ENCODE data around the gene MFAP1. TPM values are rescaled to one million over a fixed set of nuclear protein-coding genes. Genes with fewer than 3 reads are reported as not detected.

The MFAP1 gene
- total and polyA plus RNA-seq, 4 donors: 12.5 to 21.8 (median 16.7) TPM

- Histone ChIP-seq H3K9ac (ENCODE audit: insufficient read depth in 1 of 2, low read length in 2 of 2) (peak within 1 kb of the TSS; percentile 65 to 95), H3K36me3 (ENCODE audit: control insufficient read depth in 4 of 4, insufficient read depth in 4 of 4, low read length in 4 of 4) (peaks cover 8 to 47% (median 30%) of the 10 kb centered on the region in 4 donors), H3K4me3 (peak within 1 kb of the TSS; percentile 99), H3K27ac (ENCODE audit: low read depth in 1 of 2, low read length in 1 of 2) (peak within 1 kb of the TSS; percentile 73 to 95), H3K4me1 (ENCODE audit: control insufficient read depth in 5 of 5, insufficient read depth in 5 of 5, low read length in 5 of 5) (peaks cover 0 to 17% (median 10%) of the 10 kb centered on the region in 5 donors), H3K27me3 (ENCODE audit: control insufficient read depth in 3 of 3, insufficient read depth in 3 of 3, low read length in 2 of 3) (no peaks in the 10 kb centered on the region), H3K9me3 (ENCODE audit: control insufficient read depth in 4 of 4, insufficient read depth in 3 of 4, low read length in 3 of 4) (no peaks in the 10 kb centered on the region)
- peak; percentile 94 to 96 (median 94) for DNase-seq
- TF ChIP-seq CTCF (IDR thresholded peaks at IDR 0.05; ENCODE audit: control extremely low read depth, extremely low read depth): no peak
- 7 to 8% methylated on average over 44 of the region's 44 CpGs for WGBS, 2 donors
- peak; percentile 93 for ATAC-seq (ENCODE audit: insufficient read depth, low FRiP score)
These were observed 24.0 kb downstream of the MFAP1 start, which contains the start of gene HYPK for GRCh38 chr15:43800286-43801141. Gene HYPK, plus strand, starts transcription at chr15:43800599. Its CDS starts 24 bp downstream, at chr15:43800623.

GRCh38 chr15:43799945-43800285 is 24.6 kb downstream of the MFAP1 start, which contains the start of gene SERINC4:
Gene SERINC4, minus strand, starts transcription at chr15:43800220. Its CDS starts 234 bp downstream, at chr15:43799986.
- TF ChIP-seq CTCF (IDR thresholded peaks at IDR 0.05; ENCODE audit: control extremely low read depth, extremely low read depth): no peak
- peaks cover 5 to 47% (median 31%) of the 10 kb centered on the region in 4 donors for H3K36me3 ChIP-seq (ENCODE audit: control insufficient read depth in 4 of 4, insufficient read depth in 4 of 4, low read length in 4 of 4)
- peak within 1 kb of the TSS; percentile 99 for H3K4me3 ChIP-seq
- no peak for ATAC-seq (ENCODE audit: insufficient read depth, low FRiP score)
- peak within 1 kb of the TSS; percentile 73 to 95 for H3K27ac ChIP-seq (ENCODE audit: low read depth in 1 of 2, low read length in 1 of 2)
- 94 to 97% methylated on average over 8 of the region's 8 CpGs for WGBS, 2 donors
- DNase-seq: no peak
- no peaks in the 10 kb centered on the region for H3K9me3 ChIP-seq (ENCODE audit: control insufficient read depth in 4 of 4, insufficient read depth in 3 of 4, low read length in 3 of 4)
- no peaks in the 10 kb centered on the region for H3K27me3 ChIP-seq (ENCODE audit: control insufficient read depth in 3 of 3, insufficient read depth in 3 of 3, low read length in 2 of 3)
- peak within 1 kb of the TSS; percentile 65 to 95 for H3K9ac ChIP-seq (ENCODE audit: insufficient read depth in 1 of 2, low read length in 2 of 2)
- H3K4me1 ChIP-seq (ENCODE audit: control insufficient read depth in 5 of 5, insufficient read depth in 5 of 5, low read length in 5 of 5): peaks cover under 1 to 21% (median 11%) of the 10 kb centered on the region in 5 donors

- Histone ChIP-seq H3K4me1 (ENCODE audit: control insufficient read depth in 5 of 5, insufficient read depth in 5 of 5, low read length in 5 of 5) (peaks cover 5 to 27% (median 14%) of the 10 kb centered on the region in 5 donors), H3K27ac (ENCODE audit: low read depth in 1 of 2, low read length in 1 of 2) (peak overlapping the region in 1 of 2 donors; percentile 95), H3K4me3 (no peak overlapping the region), H3K36me3 (ENCODE audit: control insufficient read depth in 4 of 4, insufficient read depth in 4 of 4, low read length in 4 of 4) (peaks cover 0 to 48% (median 32%) of the 10 kb centered on the region in 4 donors), H3K9ac (ENCODE audit: insufficient read depth in 1 of 2, low read length in 2 of 2) (no peak overlapping the region), H3K9me3 (ENCODE audit: control insufficient read depth in 4 of 4, insufficient read depth in 3 of 4, low read length in 3 of 4) (no peaks in the 10 kb centered on the region), H3K27me3 (ENCODE audit: control insufficient read depth in 3 of 3, insufficient read depth in 3 of 3, low read length in 2 of 3) (no peaks in the 10 kb centered on the region)
- DNase-seq (no peak), ATAC-seq (ENCODE audit: insufficient read depth, low FRiP score) (no peak)
- 92 to 93% methylated on average over 16 of the region's 16 CpGs for WGBS, 2 donors
- no peak for TF ChIP-seq CTCF (IDR thresholded peaks at IDR 0.05; ENCODE audit: control extremely low read depth, extremely low read depth)
These were observed 25.1 kb downstream of the MFAP1 start for GRCh38 chr15:43799209-43799944.
